Measurements from ENCODE around the gene TGM6.

The TGM6 gene

GRCh38 chr20:2455771-2456497 is 75.2 kb downstream of the TGM6 start:
- no peak for DNase-seq (ENCODE audit: low read depth)

- no peak for DNase-seq (ENCODE audit: low read depth)
Observed at GRCh38 chr20:2458919-2459499, 78.3 kb downstream of the TGM6 start.

- no peak for DNase-seq (ENCODE audit: low read depth)
Observed at GRCh38 chr20:2459981-2460751, 79.5 kb downstream of the TGM6 start.

- DNase-seq (ENCODE audit: low read depth): no peak
Observed at GRCh38 chr20:2460752-2461424, 80.2 kb downstream of the TGM6 start.

- no peak for DNase-seq (ENCODE audit: low read depth)
Observed at GRCh38 chr20:2462484-2462883, 81.8 kb downstream of the TGM6 start.

- no peak for DNase-seq (ENCODE audit: low read depth)
Observed at GRCh38 chr20:2463616-2464365, 83.1 kb downstream of the TGM6 start.

GRCh38 chr20:2465100-2465499 is 84.4 kb downstream of the TGM6 start:
- no peak for DNase-seq (ENCODE audit: low read depth)

- DNase-seq (ENCODE audit: low read depth): no peak
Observed at GRCh38 chr20:2467412-2467811, 86.7 kb downstream of the TGM6 start.

GRCh38 chr20:2468581-2469407 is 88.1 kb downstream of the TGM6 start:
- no peak for DNase-seq (ENCODE audit: low read depth)

GRCh38 chr20:2469991-2470422 is 89.3 kb downstream of the TGM6 start:
- DNase-seq (ENCODE audit: low read depth): peak; percentile 52

GRCh38 chr20:2470423-2471193 is 89.9 kb downstream of the TGM6 start, which contains the start of gene SNRPB:
Gene SNRPB, minus strand, starts transcription at chr20:2470789. Its CDS starts 99 bp downstream, at chr20:2470690.
- DNase-seq (ENCODE audit: low read depth): peak; percentile 95

- no peak for DNase-seq (ENCODE audit: low read depth)
Observed at GRCh38 chr20:2473516-2473915, 92.8 kb downstream of the TGM6 start.

GRCh38 chr20:2475850-2476741 is 95.4 kb downstream of the TGM6 start:
- no peak for DNase-seq (ENCODE audit: low read depth)

GRCh38 chr20:2476742-2477615 is 96.3 kb downstream of the TGM6 start:
- DNase-seq (ENCODE audit: low read depth): no peak

GRCh38 chr20:2480381-2480780 is 99.7 kb downstream of the TGM6 start:
- no peak for DNase-seq (ENCODE audit: low read depth)

Measured in stimulated activated CD4-positive, alpha-beta T cell treated with anti-CD3 and anti-CD28 coated beads, Interleukin-2, amount 100 ng/mL, for 4 hours (primary cell).